Right atrium auricular region (tissue), 2 donors: Measurements from ENCODE around the gene ATP5F1B. TPM values are rescaled to one million over a fixed set of nuclear protein-coding genes. Genes with fewer than 3 reads are reported as not detected.

Experiments
- DNase-seq: peaks from one replicate; pipeline ENCODE4 v3.0.0-alpha.2; 2019; ENCODE audit warnings: low spot score
- H3K27ac ChIP-seq, 2 donors: fragments of 200-600 bp; sonication (generic); 1 replicate in 1 of 2; 2 replicates in 1 of 2; pipeline ENCODE4 v1.5.1; 2016 to 2019
- H3K27me3 ChIP-seq, 2 donors: fragments of 200-600 bp; sonication (generic); one replicate each; pipeline versions ENCODE4 v1.5.1 to v1.6.0; 2017 to 2019
- H3K36me3 ChIP-seq: fragments of 200-600 bp; sonication (generic); one replicate; pipeline ENCODE4 v1.5.1; 2016
- H3K4me1 ChIP-seq, 2 donors: fragments of 200-600 bp; sonication (generic); one replicate each; pipeline versions ENCODE4 v1.5.1 to v1.6.0; 2017 to 2019
- H3K4me3 ChIP-seq, 2 donors: fragments of 200-600 bp; sonication (generic); 1 replicate in 1 of 2; 2 replicates in 1 of 2; pipeline ENCODE4 v1.5.1; 2017 to 2019; ENCODE audit warnings: mild to moderate bottlenecking in 1 of 2, moderate library complexity in 1 of 2
- H3K9me3 ChIP-seq, 2 donors: fragments of 200-600 bp; sonication (generic); one replicate each; pipeline ENCODE4 v1.5.1; 2019
- total RNA-seq, 2 donors: library from RNA; depleted of rRNA; stranded (reverse); fragments of >200 nt; gene quantifications; one replicate each; pipeline ENCODE4 v1.1.0, GENCODE V29; 2016
- TF ChIP-seq, protein P1 (sequence below), 2 donors: fragments of 200-600 bp; sonication (generic); IDR thresholded peaks; one replicate each; pipeline ENCODE4 v1.5.1; 2019; ENCODE audit warnings: antibody characterized with exemption in 2 of 2

The ATP5F1B gene
- 1,000 to 10,000 TPM; 1,028 to 1,860 TPM for total RNA-seq

DNA sequence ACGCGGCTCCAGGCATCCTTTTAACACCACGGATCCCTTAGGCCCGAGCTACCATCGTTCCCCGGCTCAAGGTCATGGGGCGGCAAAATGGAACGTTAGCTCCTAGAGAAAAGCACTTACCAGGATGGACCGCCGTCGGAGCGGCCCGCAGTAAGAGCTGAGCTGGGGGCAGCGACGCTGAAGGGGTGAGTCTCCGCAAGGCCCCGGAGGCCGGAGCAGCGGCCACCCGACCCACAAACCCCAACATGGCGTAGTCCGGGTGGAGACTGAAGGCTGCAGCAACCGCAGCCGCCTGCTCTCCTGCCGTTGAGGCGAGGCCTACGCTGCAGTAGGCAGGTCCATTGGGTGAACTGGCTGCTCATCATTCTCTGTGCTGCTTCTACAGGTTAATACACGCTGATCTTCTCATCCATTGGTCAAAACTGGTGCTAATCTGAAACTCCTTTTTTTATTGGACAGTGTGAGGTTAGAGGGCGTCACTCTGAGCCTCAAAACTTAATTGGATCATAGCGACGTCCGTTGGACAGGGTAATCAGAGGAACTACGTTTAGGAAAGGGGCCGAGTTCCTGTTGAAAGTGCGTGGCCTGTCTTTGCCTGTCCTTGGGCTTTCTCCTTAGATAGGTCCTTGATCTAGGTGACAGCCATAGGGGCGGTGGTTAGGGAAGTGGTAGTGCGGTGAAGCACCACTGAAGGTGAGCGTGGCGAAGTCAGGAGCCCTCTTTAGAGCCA, at the start of gene ATP5F1B:
ATP5F1B (minus strand) TSS at position 268 of the 730 bp plus-strand sequence; CDS start at position 247, 21 bp downstream.
- Histone ChIP-seq H3K36me3 (peaks cover 39% of the 10 kb centered on the region), H3K4me1 (peaks cover 0 to 31% of the 10 kb centered on the region in 2 donors), H3K27me3 (no peaks in the 10 kb centered on the region), H3K9me3 (no peaks in the 10 kb centered on the region), H3K27ac (peak within 1 kb of the TSS; percentile 94 to 97), H3K4me3 (peak within 1 kb of the TSS; percentile 93 to 100)
- DNase-seq, result peak; percentile 98
- TF ChIP-seq, protein P1, sequence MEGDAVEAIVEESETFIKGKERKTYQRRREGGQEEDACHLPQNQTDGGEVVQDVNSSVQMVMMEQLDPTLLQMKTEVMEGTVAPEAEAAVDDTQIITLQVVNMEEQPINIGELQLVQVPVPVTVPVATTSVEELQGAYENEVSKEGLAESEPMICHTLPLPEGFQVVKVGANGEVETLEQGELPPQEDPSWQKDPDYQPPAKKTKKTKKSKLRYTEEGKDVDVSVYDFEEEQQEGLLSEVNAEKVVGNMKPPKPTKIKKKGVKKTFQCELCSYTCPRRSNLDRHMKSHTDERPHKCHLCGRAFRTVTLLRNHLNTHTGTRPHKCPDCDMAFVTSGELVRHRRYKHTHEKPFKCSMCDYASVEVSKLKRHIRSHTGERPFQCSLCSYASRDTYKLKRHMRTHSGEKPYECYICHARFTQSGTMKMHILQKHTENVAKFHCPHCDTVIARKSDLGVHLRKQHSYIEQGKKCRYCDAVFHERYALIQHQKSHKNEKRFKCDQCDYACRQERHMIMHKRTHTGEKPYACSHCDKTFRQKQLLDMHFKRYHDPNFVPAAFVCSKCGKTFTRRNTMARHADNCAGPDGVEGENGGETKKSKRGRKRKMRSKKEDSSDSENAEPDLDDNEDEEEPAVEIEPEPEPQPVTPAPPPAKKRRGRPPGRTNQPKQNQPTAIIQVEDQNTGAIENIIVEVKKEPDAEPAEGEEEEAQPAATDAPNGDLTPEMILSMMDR (IDR thresholded peaks at IDR 0.05), result no peak

DNA sequence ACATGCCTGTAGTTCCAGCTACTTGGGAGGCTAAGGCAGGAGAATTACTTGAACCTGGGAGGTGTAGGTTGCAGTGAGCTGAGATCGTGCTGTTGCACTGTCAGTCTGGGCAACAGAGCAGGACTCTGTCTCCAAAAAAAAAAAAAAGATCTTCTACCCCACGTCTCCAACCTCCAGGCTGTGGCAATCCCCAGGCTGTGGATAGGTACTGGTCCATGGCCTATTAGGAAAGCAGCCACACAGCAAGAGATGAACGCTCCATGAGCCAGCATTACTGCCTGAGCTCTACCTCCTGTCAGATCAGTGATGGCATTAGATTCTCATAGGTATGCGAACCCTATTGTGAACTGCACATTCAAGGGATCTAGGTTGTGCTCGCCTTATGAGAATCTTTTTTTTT, 48.4 kb upstream of the ATP5F1B start:
- Histone ChIP-seq H3K4me1 (peaks cover 0 to 2% of the 10 kb centered on the region in 2 donors), H3K27me3 (no peaks in the 10 kb centered on the region), H3K9me3 (no peaks in the 10 kb centered on the region), H3K27ac (no peak overlapping the region), H3K4me3 (no peak overlapping the region), H3K36me3 (no peaks in the 10 kb centered on the region)
- DNase-seq, result no peak
- TF ChIP-seq, protein P1 (IDR thresholded peaks at IDR 0.05), result no peak

DNA sequence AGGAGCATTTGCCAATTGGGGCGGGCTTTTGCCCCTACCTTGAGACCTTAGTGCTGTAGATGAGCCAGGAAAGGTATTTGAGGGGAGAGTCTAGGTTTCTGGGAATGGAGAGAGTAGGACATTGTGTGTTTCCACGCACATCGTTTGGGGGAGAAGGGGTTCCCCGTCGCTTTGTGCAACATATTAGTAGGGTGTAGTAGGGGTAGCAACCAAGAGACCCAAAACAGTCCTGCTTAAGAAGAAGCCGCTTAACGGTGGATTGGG, 43.0 kb upstream of the ATP5F1B start:
- Histone ChIP-seq H3K4me3 (peak overlapping the region; percentile 88), H3K27ac (peak overlapping the region; percentile 99 to 100), H3K36me3 (no peaks in the 10 kb centered on the region), H3K4me1 (peaks cover 0 to 28% of the 10 kb centered on the region in 2 donors), H3K9me3 (no peaks in the 10 kb centered on the region), H3K27me3 (no peaks in the 10 kb centered on the region)
- DNase-seq, result no peak
- TF ChIP-seq, protein P1 (IDR thresholded peaks at IDR 0.05), result no peak

- H3K27me3 ChIP-seq, result no peaks in the 10 kb centered on the region
- peak within 1 kb of the TSS; percentile 88 for H3K4me3 ChIP-seq
- no peaks in the 10 kb centered on the region for H3K36me3 ChIP-seq
- H3K27ac ChIP-seq, result peak within 1 kb of the TSS; percentile 99 to 100
- peak; percentile 97 for DNase-seq
- TF ChIP-seq, protein P1 (IDR thresholded peaks at IDR 0.05), result no peak
- no peaks in the 10 kb centered on the region for H3K9me3 ChIP-seq
- peaks cover 0 to 31% of the 10 kb centered on the region in 2 donors for H3K4me1 ChIP-seq
Observed at GRCh38 chr12:56688129-56688845, 42.5 kb upstream of the ATP5F1B start, which contains the start of gene PTGES3. Gene PTGES3 (minus strand): TSS chr12:56688284. CDS start chr12:56687999, 285 bp downstream.

- TF ChIP-seq, protein P1 (IDR thresholded peaks at IDR 0.05), result no peak
- no peaks in the 10 kb centered on the region for H3K36me3 ChIP-seq
- peak overlapping the region; percentile 99 to 100 for H3K27ac ChIP-seq
- peak overlapping the region; percentile 88 for H3K4me3 ChIP-seq
- H3K27me3 ChIP-seq, result no peaks in the 10 kb centered on the region
- peak; percentile 71 for DNase-seq
- H3K4me1 ChIP-seq, result peaks cover 0 to 38% of the 10 kb centered on the region in 2 donors
- no peaks in the 10 kb centered on the region for H3K9me3 ChIP-seq
Observed at GRCh38 chr12:56687223-56688128, 41.7 kb upstream of the ATP5F1B start.
